H1 (cell line): ENCODE measurements around the gene ORMDL3. TPM values are rescaled to one million over a fixed set of nuclear protein-coding genes. Genes with fewer than 3 reads are reported as not detected.

Experiments used
- CTCF ChIA-PET: fragments of 300-600 bp; sonication (Branson Sonifier 250); formaldehyde crosslinking; loops from one replicate; lab custom pipeline; 2021; ENCODE audit not compliant: partially characterized antibody; lab: Charles Lee
- POLR2A ChIA-PET: fragments of 300-600 bp; sonication (Branson Sonifier 250); formaldehyde crosslinking; loops from one replicate; lab custom pipeline; 2021; ENCODE audit warnings: inconsistent platforms; ENCODE audit not compliant: partially characterized antibody; lab: Charles Lee
- DNase-seq, 2 experiments: peaks; one replicate each; pipeline versions ENCODE4 v3.0.0 to v3.0.0-alpha.2; 2010 to 2022; ENCODE audit warnings: low spot score in 2 of 2, low read depth in 1 of 2, mixed read lengths in 1 of 2
- FAIRE-seq: peaks from 2 replicates; lab custom pipeline; 2011; peaks lifted over from hg19 to GRCh38; lab: Jason Lieb, UNC
- H2AFZ ChIP-seq: 2 replicates; pipeline ENCODE4 v1.8.1; 2012; ENCODE audit warnings: low read length, inconsistent platforms
- H2AK5ac ChIP-seq: 2 replicates; pipeline ENCODE4 v1.6.1; 2013; ENCODE audit warnings: low read depth, low read length
- H2BK120ac ChIP-seq: replicated peaks from 2 replicates; pipeline ENCODE3; 2013; ENCODE audit warnings: low read depth, low read length, inconsistent platforms
- H2BK12ac ChIP-seq: 2 replicates; pipeline ENCODE4 v1.6.1; 2013; ENCODE audit warnings: low read depth, low read length
- H2BK15ac ChIP-seq: 2 replicates; pipeline ENCODE4 v1.6.1; 2013; ENCODE audit warnings: low read length
- H2BK20ac ChIP-seq: 2 replicates; pipeline ENCODE4 v1.6.1; 2013; ENCODE audit warnings: low read length
- H2BK5ac ChIP-seq: 2 replicates; pipeline ENCODE4 v1.6.1; 2013; ENCODE audit warnings: low read depth, low read length
- H3K14ac ChIP-seq: 2 replicates; pipeline ENCODE4 v1.6.1; 2013; ENCODE audit warnings: inconsistent platforms; ENCODE audit not compliant: insufficient read length
- H3K18ac ChIP-seq: 2 replicates; pipeline ENCODE4 v1.6.1; 2013; ENCODE audit warnings: low read length; ENCODE audit errors: extremely low read depth
- H3K23ac ChIP-seq: 2 replicates; pipeline ENCODE4 v1.6.1; 2013; ENCODE audit warnings: inconsistent platforms; ENCODE audit not compliant: insufficient read length
- H3K23me2 ChIP-seq: 2 replicates; pipeline ENCODE4 v1.6.1; 2013; ENCODE audit warnings: low read depth, low read length
- H3K27ac ChIP-seq: 2 replicates; pipeline ENCODE4 v1.6.1; 2011; ENCODE audit warnings: low read depth, low read length, inconsistent platforms
- H3K27me3 ChIP-seq, 4 experiments: replicated peaks in 1 of 4; 1 replicate in 1 of 4; 2 replicates in 3 of 4; pipeline versions ENCODE4 v1.6.1 to v1.8.1; 2011 to 2013; ENCODE audit warnings: low read length in 3 of 4, mild to moderate bottlenecking in 3 of 4, inconsistent platforms in 2 of 4, mixed read lengths in 2 of 4, moderate library complexity in 1 of 4; ENCODE audit not compliant: control insufficient read depth in 3 of 4, insufficient read depth in 3 of 4; ENCODE audit errors: extremely low read depth in 1 of 4
- H3K36me3 ChIP-seq, 4 experiments: 2 replicates each; pipeline versions ENCODE4 v1.6.1 to v1.8.1; 2011 to 2013; ENCODE audit warnings: mild to moderate bottlenecking in 4 of 4, low read length in 3 of 4, moderate library complexity in 2 of 4, control low read depth in 1 of 4, inconsistent platforms in 1 of 4; ENCODE audit not compliant: insufficient read depth in 4 of 4, control insufficient read depth in 2 of 4
- H3K4ac ChIP-seq: replicated peaks from 2 replicates; pipeline ENCODE3; 2013; ENCODE audit warnings: low read length, low read depth, mixed read lengths, inconsistent platforms; ENCODE audit not compliant: insufficient read length
- H3K4me1 ChIP-seq, 4 experiments: replicated peaks in 1 of 4; 1 replicate in 1 of 4; 2 replicates in 3 of 4; pipeline versions ENCODE4 v1.6.1 to v1.8.1; 2011 to 2013; ENCODE audit warnings: low read length in 3 of 4, inconsistent platforms in 2 of 4, mixed read lengths in 1 of 4; ENCODE audit not compliant: insufficient read depth in 4 of 4, control insufficient read depth in 3 of 4
- H3K4me2 ChIP-seq, 2 experiments: 2 replicates each; pipeline versions ENCODE4 v1.6.1 to v1.8.1; 2011 to 2013; ENCODE audit warnings: low read depth in 2 of 2, low read length in 2 of 2, control low read depth in 1 of 2, inconsistent platforms in 1 of 2, mild to moderate bottlenecking in 1 of 2; ENCODE audit not compliant: insufficient read depth in 1 of 2
- H3K4me3 ChIP-seq, 4 experiments: fragments of 200-600, 300-600 bp in 1 of 4; sonication (generic), shearing (Covaris generic), sonication (Bioruptor Twin) in 1 of 4; 2 replicates each; pipeline versions ENCODE4 v1.5.1 to v1.8.1; 2011 to 2016; ENCODE audit warnings: low read length in 4 of 4, low read depth in 3 of 4, control low read depth in 2 of 4, inconsistent platforms in 2 of 4, mild to moderate bottlenecking in 2 of 4, mixed read lengths in 1 of 4, moderate library complexity in 1 of 4; ENCODE audit not compliant: insufficient read depth in 2 of 4; ENCODE audit errors: extremely low read depth in 1 of 4
- H3K56ac ChIP-seq: replicated peaks from 2 replicates; pipeline ENCODE3; 2013; ENCODE audit warnings: low read depth, mild to moderate bottlenecking, mixed read lengths, low read length, inconsistent platforms; ENCODE audit not compliant: insufficient read length
- H3K79me1 ChIP-seq: 2 replicates; pipeline ENCODE4 v1.6.1; 2013; ENCODE audit warnings: low read depth, low read length, control low read depth
- H3K79me2 ChIP-seq, 2 experiments: 2 replicates each; pipeline versions ENCODE4 v1.6.1 to v1.8.1; 2012 to 2013; ENCODE audit warnings: low read length in 2 of 2, mild to moderate bottlenecking in 2 of 2, inconsistent platforms in 1 of 2; ENCODE audit not compliant: insufficient read depth in 2 of 2, control insufficient read depth in 1 of 2
- H3K9ac ChIP-seq, 4 experiments: replicated peaks in 1 of 4; 1 replicate in 1 of 4; 2 replicates in 3 of 4; pipeline versions ENCODE4 v1.6.1 to v1.8.1; 2011 to 2013; ENCODE audit warnings: low read depth in 3 of 4, low read length in 3 of 4, control low read depth in 2 of 4, mild to moderate bottlenecking in 2 of 4, moderate library complexity in 2 of 4, inconsistent platforms in 1 of 4; ENCODE audit errors: extremely low read depth in 1 of 4
- H3K9me3 ChIP-seq, 2 experiments: 2 replicates each; pipeline versions ENCODE4 v1.6.1 to v1.8.1; 2012 to 2013; ENCODE audit warnings: mild to moderate bottlenecking in 2 of 2, moderate library complexity in 2 of 2, control low read depth in 1 of 2, inconsistent platforms in 1 of 2, low read depth in 1 of 2, low read length in 1 of 2, mixed read lengths in 1 of 2; ENCODE audit not compliant: insufficient read depth in 2 of 2
- H4K20me1 ChIP-seq, 2 experiments: replicated peaks in 1 of 2; 2 replicates each; pipeline versions ENCODE3 to v1.8.1; 2011 to 2013; ENCODE audit warnings: inconsistent platforms in 2 of 2, low read length in 2 of 2, mild to moderate bottlenecking in 1 of 2; ENCODE audit not compliant: insufficient read depth in 2 of 2, control insufficient read depth in 1 of 2
- H4K5ac ChIP-seq: 2 replicates; pipeline ENCODE4 v1.6.1; 2013; ENCODE audit warnings: low read length, low read depth, mixed read lengths, inconsistent platforms; ENCODE audit not compliant: insufficient read length
- H4K8ac ChIP-seq: 2 replicates; pipeline ENCODE4 v1.8.0; 2013; ENCODE audit warnings: mild to moderate bottlenecking, moderate library complexity, low read length, inconsistent platforms; ENCODE audit not compliant: insufficient read depth; ENCODE audit errors: extremely low read depth
- H4K91ac ChIP-seq: replicated peaks from 2 replicates; pipeline ENCODE3; 2013; ENCODE audit warnings: low read length, mixed read lengths, inconsistent platforms; ENCODE audit not compliant: insufficient read length
- BRCA1 ChIP-seq: IDR thresholded peaks from 2 replicates; pipeline ENCODE4 v1.6.1; 2012; ENCODE audit warnings: low read depth, low read length, improper control_type of control experiment
- CBX8 ChIP-seq: fragments of 300-800, 300-1000 bp; sonication (generic); IDR thresholded peaks from 2 replicates; pipeline ENCODE4 v1.7.1; 2016; ENCODE audit warnings: low read depth, low read length, borderline replicate concordance
- EGR1 ChIP-seq: IDR thresholded peaks from 2 replicates; pipeline ENCODE4 v1.6.1; 2011; ENCODE audit warnings: low read depth, low read length, borderline replicate concordance
- EZH2 ChIP-seq: fragments of 200-600 bp; sonication (generic); IDR thresholded peaks from 2 replicates; pipeline ENCODE4 v1.7.1; 2012; ENCODE audit warnings: low read depth, mild to moderate bottlenecking, moderate library complexity, low read length, inconsistent platforms; ENCODE audit not compliant: severe bottlenecking
- HDAC2 ChIP-seq, 2 experiments: fragments of 300-600 bp in 1 of 2; sonication (generic) in 1 of 2; IDR thresholded peaks; 2 replicates each; pipeline ENCODE4 v1.6.1; 2011 to 2012; ENCODE audit warnings: low read depth in 2 of 2, low read length in 2 of 2, mild to moderate bottlenecking in 2 of 2, moderate library complexity in 2 of 2, borderline replicate concordance in 1 of 2, inconsistent platforms in 1 of 2
- KDM4A ChIP-seq: IDR thresholded peaks from one replicate; pipeline ENCODE4 v1.7.1; 2012; ENCODE audit warnings: low read depth, mild to moderate bottlenecking, moderate library complexity, low read length, inconsistent platforms; ENCODE audit not compliant: severe bottlenecking
- SUZ12 ChIP-seq: fragments of 200-600 bp; sonication (generic); IDR thresholded peaks from 2 replicates; pipeline ENCODE4 v1.6.1; 2012; ENCODE audit warnings: mild to moderate bottlenecking, inconsistent platforms, low read length, moderate library complexity, mixed read lengths
- TEAD4 ChIP-seq: IDR thresholded peaks from 2 replicates; pipeline ENCODE4 v1.6.1; 2012; ENCODE audit warnings: low read depth, low read length, inconsistent platforms, mixed read lengths
- WGBS, 2 experiments: shearing (Covaris generic) in 1 of 2; methylation state at CpG; one replicate each; pipeline versions ENCODE4 v1.1.6 to v1.1.7; 2013 to 2015; ENCODE audit warnings: low lambda C conversion rate in 2 of 2, mixed read lengths in 2 of 2, inconsistent platforms in 1 of 2, low coverage in 1 of 2, missing lambda C conversion rate in 1 of 2; ENCODE audit not compliant: insufficient replicate concordance in 2 of 2, insufficient coverage in 1 of 2, insufficient read length in 1 of 2; ENCODE audit errors: extremely low coverage in 1 of 2, missing lambda C conversion rate in 1 of 2; 5-methylcytosine and 5-hydroxymethylcytosine counted together
- polyA plus RNA-seq, 7 experiments: library from polyadenylated mRNA; depleted of rRNA in 3 of 7; stranded (reverse) in 5 of 7; unstranded in 2 of 7; fragments of >200 nt in 5 of 7; fragments of 200-250 nt in 2 of 7; gene quantifications; 1 replicate in 5 of 7; 2 replicates in 1 of 7; 4 replicates in 1 of 7; pipeline versions ENCODE4 v1.2.1 to v1.2.3, GENCODE V29; 2011 to 2013; ENCODE audit warnings: missing spikeins in 2 of 7, mixed read lengths in 2 of 7
- total RNA-seq: library from RNA; stranded (reverse); fragmentation: NEBNext Ultra II Directional; extraction: Animal tissue kit (Norgen Biotek cat#: 25700); gene quantifications from 2 replicates; pipeline ENCODE4 v1.2.1, GENCODE V29; 2021
- TF ChIP-seq, protein P1 (sequence below): IDR thresholded peaks from 2 replicates; pipeline ENCODE4 v1.6.1; 2012; ENCODE audit warnings: low read length, inconsistent platforms

The ORMDL3 gene
- total and polyA plus RNA-seq, 2 of the 8 experiments (the other 6 are each of a cell fraction or from before 2014, with no cell fraction given) = 50.4 to 108 TPM

DNA sequence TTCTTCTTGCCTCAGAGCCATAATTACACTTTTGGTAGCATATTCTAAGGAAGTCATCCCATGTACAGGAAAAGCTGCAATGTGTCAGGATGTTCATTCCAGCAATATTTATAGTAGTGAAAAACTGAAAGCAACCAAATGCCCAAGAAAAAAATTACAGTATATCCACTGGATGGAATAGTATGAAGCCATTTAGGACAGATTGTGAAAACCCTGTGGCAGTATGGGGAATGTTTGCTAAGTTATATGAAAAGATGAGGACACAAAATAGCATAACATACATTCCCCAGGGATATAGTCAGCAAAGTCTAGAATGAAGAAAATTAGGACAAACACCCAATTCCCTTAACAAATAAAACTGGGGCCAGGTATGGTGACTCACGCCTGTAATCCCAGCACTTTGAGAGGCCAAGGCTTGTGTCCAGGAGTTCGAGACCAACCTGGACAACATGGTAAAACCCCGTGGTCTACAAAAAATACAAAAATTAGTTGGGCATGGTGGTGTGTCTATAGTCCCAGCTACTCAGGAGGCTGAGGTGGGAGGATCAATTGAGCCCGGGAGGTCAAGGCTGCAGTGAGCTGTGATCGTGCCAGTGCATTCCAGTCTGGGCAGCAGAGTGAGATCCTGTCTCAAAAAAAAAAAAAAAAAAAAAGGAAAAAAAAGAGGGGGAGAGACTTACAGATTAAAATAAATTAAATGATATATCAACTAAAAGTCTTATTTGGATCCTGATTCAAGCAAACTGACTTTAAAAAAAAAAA lies 2.4 kb upstream of the ORMDL3 start:
- Histone ChIP-seq H4K5ac (no peak overlapping the region), H4K20me1 (peaks cover 10 to 15% of the 10 kb centered on the region in 2 experiments), H3K4ac (no peak overlapping the region), H4K8ac (no peak overlapping the region), H2BK15ac (no peak overlapping the region), H3K14ac (no peak overlapping the region), H3K79me1 (peaks cover 10% of the 10 kb centered on the region), H3K56ac (no peak overlapping the region), H3K36me3 (no peaks in the 10 kb centered on the region), H3K18ac (no peak overlapping the region), H3K79me2 (peaks cover 0 to 22% of the 10 kb centered on the region in 2 experiments; a peak in 2 of 4 replicates), H2BK12ac (no peak overlapping the region), H2BK5ac (no peak overlapping the region), H4K91ac (no peak overlapping the region), H3K9ac (no peak overlapping the region), H3K9me3 (no peaks in the 10 kb centered on the region), H3K4me3 (no peak overlapping the region), H3K23ac (no peak overlapping the region), H3K27me3 (no peaks in the 10 kb centered on the region; a peak in 1 of 7 replicates), H2BK120ac (no peak overlapping the region), H3K4me1 (peaks cover 9 to 25% (median 11%) of the 10 kb centered on the region in 4 experiments), H3K23me2 (peaks cover 8% of the 10 kb centered on the region; the same call in 1 of the 2 replicates), H2BK20ac (no peak overlapping the region), H2AK5ac (no peak overlapping the region), H3K27ac (no peak overlapping the region), H3K4me2 (no peak overlapping the region), H2AFZ (no peak overlapping the region)
- DNase-seq (no peak), FAIRE-seq (no peak)
- ChIA-PET POLR2A (interaction anchor here (1.5 kb wide), 1 partner anchor 10 kb away, joined by 5 read pairs; no protein-coding TSS in a partner anchor), CTCF (interaction anchor here (0.6 to 1.2 kb wide), 2 partner anchors 12 to 44 kb away, joined by 3 to 4 read pairs; partner anchors contain the start of gene GSDMB)
- 86% methylated on average over 5 of the region's 5 CpGs; no CpG with 5 or more reads in 1 of the 2 experiments for WGBS, 2 experiments
- TF ChIP-seq TEAD4 (no peak), KDM4A (no peak), EZH2 (no peak), BRCA1 (no peak), CBX8 (no peak), SUZ12 (no peak), HDAC2 (IDR thresholded peaks at IDR 0.05; ENCODE audit: borderline replicate concordance in 1 of 2, low read depth in 2 of 2, low read length in 2 of 2) (no peak), EGR1 (no peak)
- TF ChIP-seq, protein P1, sequence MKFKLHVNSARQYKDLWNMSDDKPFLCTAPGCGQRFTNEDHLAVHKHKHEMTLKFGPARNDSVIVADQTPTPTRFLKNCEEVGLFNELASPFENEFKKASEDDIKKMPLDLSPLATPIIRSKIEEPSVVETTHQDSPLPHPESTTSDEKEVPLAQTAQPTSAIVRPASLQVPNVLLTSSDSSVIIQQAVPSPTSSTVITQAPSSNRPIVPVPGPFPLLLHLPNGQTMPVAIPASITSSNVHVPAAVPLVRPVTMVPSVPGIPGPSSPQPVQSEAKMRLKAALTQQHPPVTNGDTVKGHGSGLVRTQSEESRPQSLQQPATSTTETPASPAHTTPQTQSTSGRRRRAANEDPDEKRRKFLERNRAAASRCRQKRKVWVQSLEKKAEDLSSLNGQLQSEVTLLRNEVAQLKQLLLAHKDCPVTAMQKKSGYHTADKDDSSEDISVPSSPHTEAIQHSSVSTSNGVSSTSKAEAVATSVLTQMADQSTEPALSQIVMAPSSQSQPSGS = no peak
